Neuron (in vitro differentiated cells): Measurements from ENCODE around the gene CNPY3.

Source experiments
- H2AFZ ChIP-seq: one replicate; pipeline ENCODE4 v1.6.1; 2013; ENCODE audit warnings: low read depth, mild to moderate bottlenecking, inconsistent platforms, low read length, moderate library complexity
- H3K27me3 ChIP-seq: one replicate; pipeline ENCODE4 v1.6.1; 2013; ENCODE audit warnings: low read length; ENCODE audit not compliant: insufficient read depth
- H3K36me3 ChIP-seq: one replicate; pipeline ENCODE4 v1.6.1; 2013; ENCODE audit warnings: low read length; ENCODE audit not compliant: insufficient read depth
- H3K4me1 ChIP-seq: one replicate; pipeline ENCODE4 v1.6.1; 2013; ENCODE audit warnings: low read length; ENCODE audit not compliant: insufficient read depth
- H3K4me3 ChIP-seq: 2 replicates; pipeline ENCODE4 v1.5.1; 2013; ENCODE audit warnings: mild to moderate bottlenecking, low read length, moderate library complexity
- H3K9me3 ChIP-seq: one replicate; pipeline ENCODE4 v1.6.1; 2013; ENCODE audit warnings: low read length

The CNPY3 gene

DNA sequence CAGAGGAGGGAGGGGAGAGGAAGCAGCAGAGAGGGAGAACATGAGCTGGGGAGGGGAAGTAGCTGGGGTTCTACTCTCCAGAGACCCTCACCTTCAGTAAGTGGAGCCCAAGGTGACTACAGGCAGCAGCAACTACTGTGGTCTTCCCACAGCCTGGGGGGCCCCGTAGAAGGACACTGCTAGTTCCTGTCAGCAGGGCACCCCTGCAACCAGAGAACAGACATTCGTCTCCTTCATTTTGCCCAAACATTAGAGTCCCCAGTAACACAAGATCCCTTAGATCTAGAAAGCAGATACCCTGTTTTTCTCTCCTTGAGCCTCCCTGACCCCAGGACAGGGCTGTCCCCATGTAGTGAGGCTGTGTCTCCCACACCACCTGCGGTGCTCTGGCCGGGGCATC is 39.5 kb downstream of the CNPY3 start:
- Histone ChIP-seq H3K9me3 (no peaks in the 10 kb centered on the region), H3K4me3 (no peak overlapping the region), H3K27me3 (no peaks in the 10 kb centered on the region), H2AFZ (no peak overlapping the region), H3K4me1 (no peaks in the 10 kb centered on the region), H3K36me3 (peaks cover 32% of the 10 kb centered on the region)

DNA sequence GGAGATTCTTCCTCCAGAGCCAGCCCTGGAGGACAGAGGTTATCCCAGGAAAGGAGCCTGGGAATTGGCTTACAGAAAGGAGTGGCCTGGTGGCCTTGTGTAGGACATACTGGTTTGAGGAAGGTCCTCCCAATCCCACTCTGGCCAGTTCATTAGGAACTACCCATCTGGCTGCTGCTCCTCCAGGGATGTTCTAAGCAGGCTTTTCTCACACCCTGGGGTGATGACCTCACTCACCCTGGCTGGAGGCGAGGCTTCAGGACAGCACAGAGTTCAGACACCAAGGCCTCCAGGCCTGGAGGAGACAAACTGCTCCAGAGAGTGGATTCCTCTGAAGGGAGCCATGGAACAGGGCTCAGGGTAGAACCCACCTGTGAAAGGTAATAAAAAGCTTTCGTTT is 40.2 kb downstream of the CNPY3 start:
- H3K4me3 ChIP-seq = no peak overlapping the region
- no peaks in the 10 kb centered on the region for H3K27me3 ChIP-seq
- no peaks in the 10 kb centered on the region for H3K4me1 ChIP-seq
- no peaks in the 10 kb centered on the region for H3K9me3 ChIP-seq
- H3K36me3 ChIP-seq = peaks cover 31% of the 10 kb centered on the region
- H2AFZ ChIP-seq = no peak overlapping the region

DNA sequence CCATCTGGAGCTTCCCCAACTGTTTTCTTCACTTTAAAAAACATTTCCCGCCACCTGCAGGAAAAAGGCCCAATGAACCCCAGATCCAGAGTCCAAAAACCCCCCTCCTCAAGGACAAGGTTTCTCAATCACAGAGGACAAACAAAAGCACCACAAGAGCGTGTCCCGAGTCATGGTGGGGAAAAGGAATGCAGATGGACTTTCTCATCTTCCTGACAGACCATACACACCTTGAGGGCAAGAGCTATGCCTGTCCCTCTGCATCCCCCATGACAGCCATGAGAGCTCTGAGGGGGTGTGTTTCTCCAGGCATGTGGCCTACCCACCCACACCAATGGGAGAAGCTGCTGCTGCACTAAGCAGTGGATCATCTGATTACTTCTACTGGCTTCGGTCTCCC is 40.7 kb downstream of the CNPY3 start:
- Histone ChIP-seq H3K4me1 (no peaks in the 10 kb centered on the region), H3K9me3 (no peaks in the 10 kb centered on the region), H3K4me3 (no peak overlapping the region), H2AFZ (no peak overlapping the region), H3K27me3 (no peaks in the 10 kb centered on the region), H3K36me3 (peaks cover 27% of the 10 kb centered on the region)

DNA sequence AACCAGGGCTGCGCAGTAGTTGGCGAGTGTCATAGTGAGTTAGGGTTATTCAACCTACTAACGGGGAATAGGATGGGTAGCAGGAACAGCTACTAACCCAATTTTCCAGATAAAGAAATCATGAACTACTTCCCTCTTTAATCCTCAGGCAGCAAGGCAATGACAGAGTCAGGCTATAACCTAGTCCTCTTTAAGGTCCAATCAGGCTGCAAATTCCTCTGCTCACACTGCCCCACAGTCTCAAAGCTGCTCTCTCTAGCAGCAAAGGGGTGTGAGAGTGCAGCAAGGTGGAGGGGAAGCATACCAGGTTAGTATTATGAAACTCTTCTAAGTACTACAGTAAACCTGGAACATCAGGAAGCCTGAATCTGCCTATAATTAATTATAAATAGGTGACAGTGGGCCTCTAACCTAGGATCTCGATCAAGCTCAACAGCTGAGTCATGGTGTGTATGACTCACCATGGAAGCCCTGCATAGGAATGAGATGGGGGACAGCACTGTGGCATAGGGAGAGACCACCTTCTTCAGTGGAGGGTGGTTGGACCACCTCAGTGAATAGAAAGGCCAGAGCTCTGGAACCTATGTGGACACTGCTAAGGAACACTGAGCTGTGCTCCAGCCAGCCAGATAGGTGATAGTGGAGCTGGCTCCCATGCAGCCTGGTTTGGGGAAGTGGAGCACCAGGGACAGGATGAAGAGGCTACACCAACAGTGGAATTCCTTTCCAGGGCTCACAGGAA is 41.8 kb downstream of the CNPY3 start:
- Histone ChIP-seq H3K27me3 (no peaks in the 10 kb centered on the region), H3K9me3 (no peaks in the 10 kb centered on the region), H3K4me1 (no peaks in the 10 kb centered on the region), H3K4me3 (no peak overlapping the region), H2AFZ (no peak overlapping the region), H3K36me3 (peaks cover 20% of the 10 kb centered on the region)

DNA sequence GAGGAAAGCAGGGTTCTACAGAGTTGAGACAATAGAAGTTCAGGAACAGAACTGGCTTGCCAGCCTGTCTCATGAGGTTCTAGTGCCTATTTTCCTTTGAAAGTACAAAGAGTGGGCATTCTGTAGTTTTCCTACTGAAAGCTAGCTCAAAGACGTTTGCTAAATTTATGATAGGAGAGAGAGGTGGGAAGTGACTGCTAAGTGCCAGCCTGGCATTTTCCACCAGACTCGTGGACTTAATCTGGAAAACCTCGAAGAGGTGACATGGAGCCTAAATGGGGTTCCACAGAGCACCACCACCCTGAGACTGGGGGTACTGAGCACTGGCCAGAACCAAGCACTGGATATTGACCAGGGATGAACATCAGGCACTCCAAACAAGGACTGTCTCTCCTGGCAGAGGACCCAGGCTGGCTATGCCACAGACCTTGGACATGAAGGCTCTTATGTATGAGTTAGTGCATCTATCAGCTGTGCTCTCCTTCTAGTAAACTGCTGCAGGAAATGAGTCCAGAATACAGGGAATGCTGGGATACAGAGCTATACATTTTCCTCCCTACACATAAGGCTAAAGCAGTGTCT is 42.6 kb downstream of the CNPY3 start:
- Histone ChIP-seq H3K9me3 (no peaks in the 10 kb centered on the region), H3K4me3 (no peak overlapping the region), H3K27me3 (no peaks in the 10 kb centered on the region), H3K36me3 (peaks cover 13% of the 10 kb centered on the region), H2AFZ (no peak overlapping the region), H3K4me1 (no peaks in the 10 kb centered on the region)

DNA sequence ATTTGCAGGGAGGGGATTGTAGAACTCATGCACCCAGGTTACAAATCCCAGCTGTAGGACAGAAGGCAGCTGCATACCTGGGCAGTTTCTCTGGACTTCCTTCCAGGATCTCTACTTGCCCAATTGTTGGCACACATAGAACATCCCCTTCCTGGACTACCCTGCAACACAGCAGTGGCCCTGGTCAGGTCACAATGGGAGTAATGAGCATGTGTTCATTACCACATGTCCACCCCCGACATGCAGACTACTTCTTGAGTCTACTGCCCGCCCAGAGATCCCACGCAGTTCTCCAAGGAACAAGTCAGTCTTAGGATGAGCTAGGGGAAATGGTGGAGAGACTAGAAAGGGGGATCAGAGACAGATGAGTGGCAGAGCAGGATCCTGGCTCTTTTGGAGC is 44.6 kb downstream of the CNPY3 start:
- H3K9me3 ChIP-seq = no peaks in the 10 kb centered on the region
- H3K4me3 ChIP-seq = no peak overlapping the region
- no peak overlapping the region for H2AFZ ChIP-seq
- peaks cover 7% of the 10 kb centered on the region for H3K36me3 ChIP-seq
- peaks cover 5% of the 10 kb centered on the region for H3K4me1 ChIP-seq
- no peaks in the 10 kb centered on the region for H3K27me3 ChIP-seq

DNA sequence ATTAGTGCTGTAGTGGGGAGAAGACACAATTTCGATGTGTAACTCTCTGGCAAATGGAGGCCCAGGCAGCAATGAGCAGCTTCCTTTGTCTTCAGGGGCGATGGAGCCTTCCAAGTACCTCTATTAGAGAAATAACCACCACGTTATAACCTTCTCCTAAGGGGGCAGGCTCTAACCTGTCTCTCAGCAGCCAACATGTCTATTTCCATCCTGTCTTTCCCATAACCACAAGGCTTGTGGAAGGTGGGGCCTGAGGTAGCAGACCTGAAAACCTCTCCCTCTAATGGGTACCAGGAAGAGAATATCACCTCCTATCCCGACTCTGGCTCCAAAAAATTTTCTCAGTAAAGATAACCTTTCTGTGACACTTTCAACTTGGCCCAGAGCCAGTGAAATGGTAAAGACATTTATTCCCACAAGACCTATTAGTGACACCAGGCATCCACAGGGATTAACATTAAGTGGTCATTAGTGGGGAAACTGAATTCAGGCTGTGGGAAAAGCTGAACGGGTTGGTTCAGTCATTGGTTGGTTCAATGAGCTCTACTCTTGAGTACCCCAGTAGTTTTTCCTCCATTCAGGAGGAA is 45.7 kb downstream of the CNPY3 start:
- H3K27me3 ChIP-seq = no peaks in the 10 kb centered on the region
- peaks cover 12% of the 10 kb centered on the region for H3K4me1 ChIP-seq
- H3K9me3 ChIP-seq = no peaks in the 10 kb centered on the region
- H3K36me3 ChIP-seq = peaks cover 7% of the 10 kb centered on the region
- H2AFZ ChIP-seq = no peak overlapping the region
- H3K4me3 ChIP-seq = no peak overlapping the region

DNA sequence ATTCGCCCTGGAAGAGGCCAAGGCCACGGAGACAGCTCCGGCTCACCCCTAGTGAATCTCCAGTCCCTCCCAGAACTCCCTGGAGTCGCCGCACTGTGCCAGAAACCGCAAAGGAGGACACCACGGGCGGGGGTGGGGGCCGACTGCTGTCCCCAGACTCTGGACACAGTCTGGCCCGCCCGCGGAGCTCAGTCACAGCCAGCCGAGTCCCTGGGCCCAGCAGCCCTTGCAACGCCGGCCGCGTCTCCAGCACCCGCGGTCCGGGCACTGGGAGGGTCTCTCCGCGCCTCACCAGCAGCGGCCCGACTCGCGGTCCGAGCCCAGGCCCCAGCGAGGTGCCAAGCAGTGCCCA is 49.2 kb downstream of the CNPY3 start:
- peak overlapping the region; percentile 52 for H3K4me3 ChIP-seq
- no peaks in the 10 kb centered on the region for H3K27me3 ChIP-seq
- no peaks in the 10 kb centered on the region for H3K9me3 ChIP-seq
- no peak overlapping the region for H2AFZ ChIP-seq
- H3K4me1 ChIP-seq = peaks cover 13% of the 10 kb centered on the region
- peaks cover 7% of the 10 kb centered on the region for H3K36me3 ChIP-seq

DNA sequence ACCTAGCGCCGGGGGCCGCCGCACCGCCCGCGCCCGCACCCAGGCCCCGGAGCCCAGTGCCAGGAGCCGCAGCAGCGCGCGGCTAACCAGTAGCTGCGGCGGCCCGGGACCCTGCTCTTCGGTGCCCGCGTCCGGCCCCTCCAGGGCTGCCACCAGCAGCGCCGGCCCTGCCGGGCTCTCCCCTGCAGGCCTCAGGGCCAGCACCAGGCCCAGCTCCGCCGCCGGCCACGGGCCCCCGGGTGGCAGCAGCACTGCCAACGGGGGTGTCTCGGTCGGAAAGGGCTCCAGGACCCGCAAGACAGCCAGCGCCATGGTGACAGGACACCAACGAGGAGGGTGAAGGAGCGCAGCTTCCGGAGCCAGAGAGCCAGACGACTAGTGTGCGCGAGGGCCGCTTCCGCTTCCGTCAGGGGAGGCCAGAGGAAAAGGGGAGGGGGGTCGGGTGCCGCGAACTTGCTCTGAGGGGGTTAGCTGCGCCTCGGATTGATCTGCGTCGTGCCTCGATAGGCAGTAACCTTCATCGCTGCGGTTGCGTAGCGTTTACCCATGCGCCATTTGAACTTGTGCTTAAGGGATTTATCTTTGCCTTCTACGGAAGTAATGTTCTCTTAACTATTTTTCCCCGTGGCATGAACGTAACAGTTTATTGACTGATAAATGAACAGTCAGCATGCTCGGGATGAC is 49.7 kb downstream of the CNPY3 start, which contains the start of gene PEX6:
Gene PEX6 (minus strand): TSS at position 343 of the 684 bp plus-strand sequence. CDS start 31 bp downstream, at position 312.
- H2AFZ ChIP-seq = peak within 1 kb of the TSS; percentile 2
- H3K4me1 ChIP-seq = peaks cover 13% of the 10 kb centered on the region
- no peaks in the 10 kb centered on the region for H3K27me3 ChIP-seq
- peaks cover 2% of the 10 kb centered on the region for H3K36me3 ChIP-seq
- H3K4me3 ChIP-seq = peak within 1 kb of the TSS; percentile 52
- H3K9me3 ChIP-seq = no peaks in the 10 kb centered on the region

DNA sequence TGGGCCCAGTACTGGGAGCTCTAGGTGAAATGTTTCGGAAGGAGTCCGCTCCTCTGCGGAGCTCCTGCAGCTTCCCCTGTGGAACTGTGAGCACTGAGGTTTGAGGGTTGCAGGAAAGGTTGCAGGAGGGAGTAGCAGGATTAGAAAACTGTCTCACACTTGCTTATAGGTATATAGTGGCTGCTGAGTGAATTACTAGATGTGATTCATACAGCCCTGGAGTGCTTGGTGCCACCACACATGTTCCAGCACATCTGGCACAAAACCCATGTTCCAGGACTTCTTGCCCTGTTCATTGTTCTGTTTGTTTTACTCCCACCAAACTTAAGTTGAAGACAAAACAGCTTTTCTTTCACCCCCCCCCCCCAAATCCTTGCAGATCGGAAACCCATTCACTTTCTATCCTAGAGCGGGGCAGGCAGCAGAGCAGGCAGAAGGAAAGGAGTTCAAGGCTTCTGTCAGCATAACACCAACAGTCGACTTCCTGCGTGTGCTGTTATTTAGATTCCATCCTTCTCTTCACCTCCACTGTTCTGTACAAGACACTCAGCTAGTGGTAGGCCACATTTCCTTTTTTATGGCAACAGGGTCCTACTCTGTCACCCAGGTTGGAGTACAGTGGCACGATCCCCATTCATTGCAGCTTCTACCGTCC is 50.4 kb downstream of the CNPY3 start:
- H2AFZ ChIP-seq = peak overlapping the region; percentile 2

DNA sequence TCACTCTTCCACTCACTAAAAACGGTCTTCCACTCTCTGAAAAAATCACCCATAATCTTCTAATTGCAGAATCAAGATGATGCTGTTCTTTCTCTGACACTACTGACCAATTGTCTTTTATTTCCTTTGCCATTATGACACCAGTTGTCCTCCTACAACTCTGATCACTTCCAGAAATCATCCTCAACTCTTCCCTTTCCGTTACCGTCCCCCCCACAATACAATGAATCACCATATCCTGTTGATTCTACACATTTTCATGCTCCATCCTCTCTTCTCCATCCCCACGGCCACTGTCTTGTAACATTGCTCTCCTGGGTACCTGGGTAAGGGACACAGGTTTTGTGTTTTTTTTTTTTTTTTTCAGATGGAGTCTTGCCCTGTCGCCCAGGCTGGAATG is 52.6 kb downstream of the CNPY3 start:
- no peak overlapping the region for H3K4me3 ChIP-seq
- peaks cover under 1% of the 10 kb centered on the region for H3K36me3 ChIP-seq
- H3K27me3 ChIP-seq = no peaks in the 10 kb centered on the region
- peaks cover 19% of the 10 kb centered on the region for H3K4me1 ChIP-seq
- no peak overlapping the region for H2AFZ ChIP-seq
- H3K9me3 ChIP-seq = no peaks in the 10 kb centered on the region

More for the DNA sequence above, 50.4 kb downstream of the CNPY3 start:
- Histone ChIP-seq H3K36me3 (no peaks in the 10 kb centered on the region), H3K9me3 (no peaks in the 10 kb centered on the region), H3K4me1 (peaks cover 13% of the 10 kb centered on the region), H3K27me3 (no peaks in the 10 kb centered on the region), H3K4me3 (peak overlapping the region; percentile 52)

DNA sequence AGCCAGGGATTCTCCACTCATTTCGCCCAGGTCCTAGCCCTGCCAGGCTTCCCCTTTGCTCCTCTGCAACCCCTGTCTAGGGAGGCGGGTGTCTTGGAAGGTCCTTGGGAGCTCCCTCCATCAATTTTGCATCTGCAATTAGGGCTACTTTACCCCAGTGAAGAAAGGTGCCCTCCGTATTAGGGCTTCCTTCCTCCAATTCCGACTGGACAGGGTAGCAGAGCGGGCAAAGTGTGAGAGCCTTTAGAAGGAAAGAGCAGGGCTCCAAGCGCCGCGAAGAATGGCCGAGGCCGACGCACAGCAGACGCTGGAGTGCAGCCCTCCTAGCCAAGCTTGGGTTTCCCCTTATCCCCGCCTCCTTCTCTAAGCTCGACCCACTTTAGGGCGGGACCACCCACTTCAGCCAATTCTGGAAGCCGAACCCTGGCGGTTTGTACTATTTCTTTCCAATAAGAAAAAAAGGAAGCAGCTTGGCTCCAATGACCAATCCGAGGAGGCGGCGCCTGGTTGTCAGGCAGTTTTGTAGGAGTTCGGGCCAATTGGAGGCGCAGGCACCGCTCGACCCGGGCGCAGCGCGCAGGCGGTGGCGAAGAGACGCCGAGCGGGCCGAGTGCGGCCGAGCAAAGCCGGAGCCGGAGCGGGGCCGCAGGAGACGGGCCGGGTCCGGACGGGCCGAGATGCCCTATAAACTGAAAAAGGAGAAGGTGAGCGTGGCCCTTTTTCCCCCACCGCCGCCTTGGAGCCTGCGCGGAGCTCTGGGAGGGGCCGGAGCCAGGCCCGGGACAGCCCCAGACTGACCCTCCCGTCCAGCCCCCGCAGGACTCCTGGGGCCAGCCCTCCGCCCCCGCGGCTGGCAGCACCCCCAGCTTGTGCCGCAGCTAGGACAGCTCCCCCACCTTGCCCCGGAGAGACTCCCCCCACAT is 55.0 kb downstream of the CNPY3 start, which contains the start of gene PPP2R5D:
Gene PPP2R5D (plus strand): TSS at position 570 of the 923 bp plus-strand sequence. CDS start 108 bp downstream, at position 678.
- Histone ChIP-seq H3K27me3 (no peaks in the 10 kb centered on the region), H2AFZ (peak within 1 kb of the TSS; percentile 55), H3K36me3 (peaks cover 16% of the 10 kb centered on the region), H3K4me1 (peaks cover 14% of the 10 kb centered on the region), H3K9me3 (no peaks in the 10 kb centered on the region), H3K4me3 (peak within 1 kb of the TSS; percentile 67)
